ENCODE data around the gene KCTD17. TPM values are rescaled to one million over a fixed set of nuclear protein-coding genes. Genes with fewer than 3 reads are reported as not detected.

Gene KCTD17
- total RNA-seq, 1 donor = 25.0 TPM

DNA sequence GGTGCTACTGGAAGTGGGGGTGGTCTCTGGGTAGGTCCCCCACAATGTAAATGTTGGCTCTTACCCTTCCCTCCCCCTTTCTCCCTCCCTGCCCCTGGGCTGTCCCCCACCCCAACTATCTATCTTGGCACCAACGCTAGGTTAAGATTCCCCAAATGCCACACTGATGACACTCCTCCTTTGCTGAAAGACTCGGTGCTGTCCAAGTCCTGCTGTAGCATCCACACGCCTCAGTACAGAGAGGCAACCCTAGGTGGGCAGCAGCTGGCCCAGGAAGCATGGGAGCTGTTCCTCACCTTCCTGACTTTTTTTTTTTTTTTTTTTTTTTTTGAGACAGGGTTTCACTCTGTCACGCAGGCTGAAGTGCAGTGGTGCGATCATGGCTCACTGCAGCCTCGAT, 3.4 kb upstream of the KCTD17 start:
- H3K27me3 ChIP-seq (ENCODE audit: insufficient read depth, low read length) = no peaks in the 10 kb centered on the region
- peaks cover 1% of the 10 kb centered on the region for H3K36me3 ChIP-seq (ENCODE audit: insufficient read depth, low read length)
- H3K79me2 ChIP-seq (ENCODE audit: insufficient read depth, low read length) = peaks cover 9% of the 10 kb centered on the region
- H3K27ac ChIP-seq (ENCODE audit: low read depth, low read length) = no peak overlapping the region
- H3K4me2 ChIP-seq (ENCODE audit: insufficient read depth, low read length) = no peak overlapping the region
- TF ChIP-seq CTCF (IDR thresholded peaks at IDR 0.05; ENCODE audit: extremely low read depth, low read depth, low read length) = no peak
- H3K4me3 ChIP-seq (ENCODE audit: insufficient read depth, low read length) = no peak overlapping the region
- no peaks in the 10 kb centered on the region for H4K20me1 ChIP-seq (ENCODE audit: insufficient read depth, low read length)
- H2AFZ ChIP-seq (ENCODE audit: low read length) = no peak overlapping the region
- H3K9me3 ChIP-seq (ENCODE audit: low read depth, low read length) = no peaks in the 10 kb centered on the region
- peaks cover 11% of the 10 kb centered on the region for H3K4me1 ChIP-seq (ENCODE audit: insufficient read depth, low read length)
- DNase-seq (ENCODE audit: insufficient read length, low spot score, missing footprints) = peak; percentile 90

GRCh38 chr22:37049224-37049623, 2.3 kb upstream of the KCTD17 start:
- Histone ChIP-seq H3K9me3 (ENCODE audit: low read depth, low read length) (no peaks in the 10 kb centered on the region), H3K27ac (ENCODE audit: low read depth, low read length) (no peak overlapping the region), H3K79me2 (ENCODE audit: insufficient read depth, low read length) (peaks cover 9% of the 10 kb centered on the region), H2AFZ (ENCODE audit: low read length) (no peak overlapping the region), H3K36me3 (ENCODE audit: insufficient read depth, low read length) (peaks cover 12% of the 10 kb centered on the region), H3K4me2 (ENCODE audit: insufficient read depth, low read length) (no peak overlapping the region), H4K20me1 (ENCODE audit: insufficient read depth, low read length) (no peaks in the 10 kb centered on the region), H3K4me3 (ENCODE audit: insufficient read depth, low read length) (no peak overlapping the region), H3K4me1 (ENCODE audit: insufficient read depth, low read length) (peaks cover 11% of the 10 kb centered on the region), H3K27me3 (ENCODE audit: insufficient read depth, low read length) (no peaks in the 10 kb centered on the region)
- peak; percentile 48 for DNase-seq (ENCODE audit: insufficient read length, low spot score, missing footprints)
- no peak for TF ChIP-seq CTCF (IDR thresholded peaks at IDR 0.05; ENCODE audit: extremely low read depth, low read depth, low read length)

DNA sequence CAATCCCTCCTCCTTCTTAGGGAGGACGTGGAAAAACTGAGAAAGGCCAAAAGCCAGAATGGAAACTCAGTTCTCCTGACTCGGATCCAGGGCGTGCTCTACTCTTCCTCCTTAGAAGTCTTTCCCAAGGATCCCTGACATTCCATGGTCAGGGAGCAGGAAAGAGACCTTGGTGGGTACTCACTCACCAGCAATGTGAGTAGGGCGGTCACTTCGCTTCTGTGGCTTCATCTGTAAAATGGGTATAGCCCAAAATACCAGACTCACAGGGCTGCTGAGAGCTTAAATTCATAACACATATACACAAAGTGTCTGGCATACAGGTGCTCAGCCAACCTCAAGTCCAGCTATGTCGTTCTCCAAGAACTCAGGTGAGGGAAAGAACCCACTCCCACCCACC, 629 bp upstream of the KCTD17 start:
- no peaks in the 10 kb centered on the region for H4K20me1 ChIP-seq (ENCODE audit: insufficient read depth, low read length)
- no peak for TF ChIP-seq CTCF (IDR thresholded peaks at IDR 0.05; ENCODE audit: extremely low read depth, low read depth, low read length)
- H3K27ac ChIP-seq (ENCODE audit: low read depth, low read length) = no peak overlapping the region
- peaks cover 20% of the 10 kb centered on the region for H3K36me3 ChIP-seq (ENCODE audit: insufficient read depth, low read length)
- DNase-seq (ENCODE audit: insufficient read length, low spot score, missing footprints) = peak; percentile 48
- H3K79me2 ChIP-seq (ENCODE audit: insufficient read depth, low read length) = peaks cover 9% of the 10 kb centered on the region
- H3K4me3 ChIP-seq (ENCODE audit: insufficient read depth, low read length) = no peak overlapping the region
- H3K27me3 ChIP-seq (ENCODE audit: insufficient read depth, low read length) = no peaks in the 10 kb centered on the region
- peak overlapping the region; percentile 87 for H3K4me2 ChIP-seq (ENCODE audit: insufficient read depth, low read length)
- peaks cover 11% of the 10 kb centered on the region for H3K4me1 ChIP-seq (ENCODE audit: insufficient read depth, low read length)
- H3K9me3 ChIP-seq (ENCODE audit: low read depth, low read length) = no peaks in the 10 kb centered on the region
- H2AFZ ChIP-seq (ENCODE audit: low read length) = no peak overlapping the region

DNA sequence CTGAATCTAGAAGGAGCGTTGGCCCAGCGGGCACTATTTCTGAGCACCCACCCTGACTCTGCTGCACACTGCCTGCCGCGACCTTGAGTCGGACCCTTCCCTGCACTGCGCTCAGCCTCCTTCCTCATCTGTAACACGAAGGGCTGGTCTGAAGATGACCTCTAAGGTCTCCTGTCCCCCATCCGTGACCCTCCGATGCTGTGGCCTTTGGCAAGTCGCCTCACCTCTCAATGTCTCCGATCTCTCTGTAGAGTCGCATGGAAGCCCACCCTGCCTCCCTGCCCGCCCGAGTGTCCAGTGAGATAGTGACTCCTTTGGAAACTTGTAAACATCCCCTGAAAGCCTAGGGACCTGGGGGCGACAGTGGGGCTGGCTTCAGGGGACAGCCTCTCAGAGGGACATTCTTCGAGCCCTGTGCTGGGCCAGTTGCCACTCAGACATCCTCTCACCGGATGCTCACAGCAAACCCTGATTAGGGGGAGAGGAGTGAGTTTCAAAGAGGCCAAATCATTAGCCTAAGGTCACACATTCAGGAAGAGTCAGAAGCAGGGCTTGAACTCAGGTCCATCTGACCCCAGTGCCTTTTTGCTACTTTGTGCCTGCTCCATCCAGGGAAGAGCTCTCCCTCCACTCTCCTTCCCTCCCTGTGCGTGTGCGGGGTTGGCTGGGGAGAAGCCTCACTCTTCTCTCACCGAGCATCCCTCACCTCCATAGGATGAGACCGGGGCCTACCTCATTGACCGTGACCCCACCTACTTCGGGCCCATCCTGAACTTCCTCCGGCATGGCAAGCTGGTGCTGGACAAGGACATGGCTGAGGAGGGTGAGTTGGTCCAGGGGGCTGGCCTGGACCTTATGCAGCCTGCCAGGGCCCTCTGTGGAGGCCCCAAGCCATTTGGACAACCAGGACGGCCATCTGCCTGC, 1.1 kb downstream of the KCTD17 start:
- H3K4me3 ChIP-seq (ENCODE audit: insufficient read depth, low read length) = peak overlapping the region; percentile 88
- TF ChIP-seq CTCF (IDR thresholded peaks at IDR 0.05; ENCODE audit: extremely low read depth, low read depth, low read length) = no peak
- peaks cover 6% of the 10 kb centered on the region for H3K4me1 ChIP-seq (ENCODE audit: insufficient read depth, low read length)
- H2AFZ ChIP-seq (ENCODE audit: low read length) = peak overlapping the region; percentile 89
- H3K36me3 ChIP-seq (ENCODE audit: insufficient read depth, low read length) = peaks cover 20% of the 10 kb centered on the region
- no peaks in the 10 kb centered on the region for H3K27me3 ChIP-seq (ENCODE audit: insufficient read depth, low read length)
- peak; percentile 90 for DNase-seq (ENCODE audit: insufficient read length, low spot score, missing footprints)
- H3K9me3 ChIP-seq (ENCODE audit: low read depth, low read length) = no peaks in the 10 kb centered on the region
- peak overlapping the region; percentile 87 for H3K4me2 ChIP-seq (ENCODE audit: insufficient read depth, low read length)
- peaks cover 9% of the 10 kb centered on the region for H3K79me2 ChIP-seq (ENCODE audit: insufficient read depth, low read length)
- no peak overlapping the region for H3K27ac ChIP-seq (ENCODE audit: low read depth, low read length)
- no peaks in the 10 kb centered on the region for H4K20me1 ChIP-seq (ENCODE audit: insufficient read depth, low read length)

All from osteoblast (primary cell).